SJCRH30 (cell line): ENCODE results near the gene CD209. TPM values are rescaled to one million over a fixed set of nuclear protein-coding genes. Genes with fewer than 3 reads are reported as not detected.
"Not testable (repeated sequence)": the region's sequence is repeated elsewhere in the genome, so short reads cannot be mapped to it uniquely, and the experiment has no call there.

Source experiments
- DNase-seq, 2 experiments: peaks; one replicate each; pipeline ENCODE4 v3.0.0-alpha.2; 2015 to 2020
- H3K27ac ChIP-seq: fragments of 250-450 bp; sonication (Bioruptor Pico); 2 replicates; pipeline ENCODE4 v1.5.1; 2020; ENCODE audit warnings: mild to moderate bottlenecking, moderate library complexity
- H3K27me3 ChIP-seq: fragments of 250-450 bp; sonication (Bioruptor Pico); 2 replicates; pipeline ENCODE4 v1.5.1; 2020; ENCODE audit warnings: mild to moderate bottlenecking, moderate library complexity
- H3K36me3 ChIP-seq: fragments of 250-450 bp; sonication (Bioruptor Pico); 2 replicates; pipeline ENCODE4 v1.5.1; 2020; ENCODE audit warnings: mild to moderate bottlenecking, moderate library complexity
- H3K4me1 ChIP-seq: fragments of 250-450 bp; sonication (Bioruptor Pico); 2 replicates; pipeline ENCODE4 v1.5.1; 2020; ENCODE audit warnings: mild to moderate bottlenecking, moderate library complexity
- H3K4me3 ChIP-seq: fragments of 250-450 bp; sonication (Bioruptor Pico); 2 replicates; pipeline ENCODE4 v1.5.1; 2020; ENCODE audit warnings: mild to moderate bottlenecking, moderate library complexity
- H3K9me3 ChIP-seq: fragments of 250-450 bp; sonication (Bioruptor Pico); replicated peaks from 2 replicates; pipeline ENCODE4 v1.5.1; 2020; ENCODE audit warnings: mild to moderate bottlenecking, moderate library complexity
- total RNA-seq: library from RNA; depleted of rRNA; stranded (reverse); fragments of >200 nt; shearing (Covaris generic); gene quantifications from 2 replicates; pipeline ENCODE4 v1.2.3, GENCODE V29; 2014

CD209 gene
- total RNA-seq, 1 experiment from 2014 or later: not detected

GRCh38 chr19:7779631-7780486, 32.5 kb upstream of the CD209 start:
- Histone ChIP-seq H3K27me3 (no peaks in the 10 kb centered on the region; the same call in 1 of the 2 replicates), H3K4me3 (no peak overlapping the region), H3K36me3 (no peaks in the 10 kb centered on the region), H3K27ac (no peak overlapping the region), H3K4me1 (no peaks in the 10 kb centered on the region), H3K9me3 (no peaks in the 10 kb centered on the region)
- no peak for DNase-seq

GRCh38 chr19:7778081-7778480, 30.7 kb upstream of the CD209 start:
- H3K4me1 ChIP-seq: no peaks in the 10 kb centered on the region
- H3K9me3 ChIP-seq: no peaks in the 10 kb centered on the region
- no peak for DNase-seq
- H3K4me3 ChIP-seq: no peak overlapping the region
- H3K27me3 ChIP-seq: no peaks in the 10 kb centered on the region; the same call in 1 of the 2 replicates
- no peak overlapping the region for H3K27ac ChIP-seq
- no peaks in the 10 kb centered on the region for H3K36me3 ChIP-seq

GRCh38 chr19:7775761-7776160, 28.4 kb upstream of the CD209 start:
- Histone ChIP-seq H3K36me3 (no peaks in the 10 kb centered on the region), H3K27ac (no peak overlapping the region), H3K4me1 (no peaks in the 10 kb centered on the region), H3K9me3 (no peaks in the 10 kb centered on the region), H3K4me3 (no peak overlapping the region), H3K27me3 (no peaks in the 10 kb centered on the region)
- no peak for DNase-seq

GRCh38 chr19:7773841-7774240, 26.5 kb upstream of the CD209 start:
- Histone ChIP-seq H3K27me3 (no peaks in the 10 kb centered on the region), H3K4me3 (no peak overlapping the region), H3K36me3 (no peaks in the 10 kb centered on the region), H3K27ac (no peak overlapping the region), H3K9me3 (no peaks in the 10 kb centered on the region), H3K4me1 (no peaks in the 10 kb centered on the region)
- DNase-seq: no peak

GRCh38 chr19:7772752-7773291, 25.5 kb upstream of the CD209 start:
- Histone ChIP-seq H3K4me1 (no peaks in the 10 kb centered on the region), H3K27ac (no peak overlapping the region), H3K9me3 (no peaks in the 10 kb centered on the region), H3K4me3 (no peak overlapping the region), H3K27me3 (no peaks in the 10 kb centered on the region), H3K36me3 (no peaks in the 10 kb centered on the region)
- peak in 1 of 2 experiments; percentile 6 for DNase-seq

- no peaks in the 10 kb centered on the region for H3K9me3 ChIP-seq
- no peaks in the 10 kb centered on the region for H3K27me3 ChIP-seq
- H3K27ac ChIP-seq: no peak overlapping the region
- H3K4me1 ChIP-seq: no peaks in the 10 kb centered on the region
- H3K4me3 ChIP-seq: no peak overlapping the region
- no peak for DNase-seq
- H3K36me3 ChIP-seq: no peaks in the 10 kb centered on the region
These were observed 23.7 kb upstream of the CD209 start for GRCh38 chr19:7771072-7771471.

- H3K4me3 ChIP-seq: no peak overlapping the region
- no peaks in the 10 kb centered on the region for H3K27me3 ChIP-seq
- H3K4me1 ChIP-seq: no peaks in the 10 kb centered on the region
- no peak for DNase-seq
- H3K36me3 ChIP-seq: no peaks in the 10 kb centered on the region
- H3K9me3 ChIP-seq: no peaks in the 10 kb centered on the region
- no peak overlapping the region for H3K27ac ChIP-seq
These were observed 21.8 kb upstream of the CD209 start for GRCh38 chr19:7769171-7769570.

GRCh38 chr19:7767487-7767886, 20.2 kb upstream of the CD209 start:
- H3K4me3 ChIP-seq: no peak overlapping the region
- no peak for DNase-seq
- H3K36me3 ChIP-seq: no peaks in the 10 kb centered on the region
- H3K27me3 ChIP-seq: no peaks in the 10 kb centered on the region
- H3K27ac ChIP-seq: no peak overlapping the region
- no peaks in the 10 kb centered on the region for H3K9me3 ChIP-seq
- no peaks in the 10 kb centered on the region for H3K4me1 ChIP-seq

GRCh38 chr19:7766535-7766934, 19.2 kb upstream of the CD209 start:
- Histone ChIP-seq H3K4me1 (no peaks in the 10 kb centered on the region), H3K4me3 (no peak overlapping the region), H3K27ac (no peak overlapping the region), H3K9me3 (no peaks in the 10 kb centered on the region), H3K27me3 (no peaks in the 10 kb centered on the region), H3K36me3 (no peaks in the 10 kb centered on the region)
- no peak for DNase-seq

- not testable (repeated sequence) for H3K27ac ChIP-seq, H3K27me3 ChIP-seq, H3K4me1 ChIP-seq, DNase-seq, H3K9me3 ChIP-seq, H3K36me3 ChIP-seq, H3K4me3 ChIP-seq
These were observed 17.7 kb upstream of the CD209 start for GRCh38 chr19:7765043-7765442.

GRCh38 chr19:7764157-7764556, 16.8 kb upstream of the CD209 start:
- not testable (repeated sequence) for H3K4me1 ChIP-seq, H3K9me3 ChIP-seq

GRCh38 chr19:7763696-7764095, 16.4 kb upstream of the CD209 start:
- Histone ChIP-seq H3K27ac (no peak overlapping the region), H3K9me3 (no peaks in the 10 kb centered on the region), H3K4me1 (no peaks in the 10 kb centered on the region), H3K36me3 (no peaks in the 10 kb centered on the region), H3K27me3 (no peaks in the 10 kb centered on the region), H3K4me3 (no peak overlapping the region)
- DNase-seq: no peak

More at GRCh38 chr19:7764157-7764556, 16.8 kb upstream of the CD209 start:
- not testable (repeated sequence) for H3K27ac ChIP-seq, H3K36me3 ChIP-seq, DNase-seq, H3K27me3 ChIP-seq, H3K4me3 ChIP-seq

- H3K4me3 ChIP-seq: no peak within 1 kb of the TSS
- H3K9me3 ChIP-seq: no peaks in the 10 kb centered on the region
- H3K27ac ChIP-seq: no peak within 1 kb of the TSS
- H3K27me3 ChIP-seq: no peaks in the 10 kb centered on the region
- H3K36me3 ChIP-seq: no peaks in the 10 kb centered on the region
- no peaks in the 10 kb centered on the region for H3K4me1 ChIP-seq
- DNase-seq: no peak
These were observed 15.5 kb upstream of the CD209 start, which contains the start of gene CLEC4M for GRCh38 chr19:7762719-7763293. Gene CLEC4M, plus strand, starts transcription at chr19:7763243. Its CDS starts 24 bp downstream, at chr19:7763267.

- H3K36me3 ChIP-seq: no peaks in the 10 kb centered on the region
- H3K27ac ChIP-seq: no peak overlapping the region
- peaks cover 4% of the 10 kb centered on the region; the same call in 1 of the 2 replicates for H3K9me3 ChIP-seq
- DNase-seq: no peak
- no peak overlapping the region for H3K4me3 ChIP-seq
- no peaks in the 10 kb centered on the region for H3K27me3 ChIP-seq
- H3K4me1 ChIP-seq: no peaks in the 10 kb centered on the region
These were observed 11.8 kb upstream of the CD209 start for GRCh38 chr19:7759156-7759555.

GRCh38 chr19:7757358-7757757, 10.0 kb upstream of the CD209 start:
- H3K4me1 ChIP-seq: no peaks in the 10 kb centered on the region
- no peaks in the 10 kb centered on the region for H3K36me3 ChIP-seq

More at GRCh38 chr19:7757358-7757757, 10.0 kb upstream of the CD209 start:
- H3K27ac ChIP-seq: no peak overlapping the region
- no peak overlapping the region for H3K4me3 ChIP-seq
- peaks cover 4% of the 10 kb centered on the region; the same call in 1 of the 2 replicates for H3K9me3 ChIP-seq
- DNase-seq: no peak
- H3K27me3 ChIP-seq: no peaks in the 10 kb centered on the region
